Myometrial cell (primary cell): Measurements from ENCODE around the gene XRN1. TPM values are rescaled to one million over a fixed set of nuclear protein-coding genes. Genes with fewer than 3 reads are reported as not detected.

Source experiments
- total RNA-seq: library from RNA; depleted of rRNA; stranded (reverse); fragments of >200 nt; gene quantifications from 2 replicates; pipeline ENCODE4 v1.2.3, GENCODE V29; 2015

The XRN1 gene
- 14.7 and 18.6 TPM in 2 replicates for total RNA-seq

GRCh38 chr3:142447852-142448823 is at the start of gene XRN1:
TSS of gene XRN1 (minus strand) at chr3:142448037. CDS start at chr3:142447944, 93 bp downstream.

Other genes with a start within 250 kb of the XRN1 start
- 9.0 and 15.6 TPM in 2 replicates for gene GK5, start 222.5 kb downstream of the XRN1 start, total RNA-seq
- 17.0 and 20.2 TPM in 2 replicates for gene ATR, start 130.7 kb upstream of the XRN1 start, total RNA-seq
- gene PLS1, start 148.4 kb upstream of the XRN1 start, total RNA-seq, result 0.53 and 0.58 TPM in 2 replicates